Body of pancreas (tissue), 4 donors: Measurements from ENCODE around the gene MRPS7.

Source experiments
- POLR2A ChIP-seq, 3 donors: fragments of 450-650 bp; IDR thresholded peaks; one replicate each; pipeline ENCODE4 v1.6.1; 2016; ENCODE audit warnings: antibody characterized with exemption in 3 of 3, mild to moderate bottlenecking in 2 of 3
- TF ChIP-seq, protein P1 (sequence below), 7 experiments: fragments of 450-650 bp in 4 of 7; fragments of 200-600 bp in 3 of 7; sonication (generic) in 3 of 7; IDR thresholded peaks; one replicate each; pipeline ENCODE4 v1.5.1; 2016 to 2019; ENCODE audit warnings: antibody characterized with exemption in 7 of 7

DNA sequence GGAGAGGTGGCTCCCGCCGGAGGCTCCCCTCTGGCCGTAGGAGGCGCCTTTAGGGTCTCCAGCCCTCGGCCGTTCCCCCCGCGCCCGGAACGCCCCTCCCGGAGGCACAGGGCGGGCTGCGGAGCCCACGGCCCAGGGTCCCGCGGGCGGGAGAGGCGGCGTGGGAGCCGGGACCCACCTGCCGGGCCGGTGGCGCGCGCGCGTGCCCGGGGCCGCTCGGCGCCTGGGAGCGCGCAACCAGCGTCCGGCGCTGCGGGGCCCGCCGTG, 9.2 kb downstream of the MRPS7 start, which contains the start of gene MIF4GD:
- TF ChIP-seq, protein P1, sequence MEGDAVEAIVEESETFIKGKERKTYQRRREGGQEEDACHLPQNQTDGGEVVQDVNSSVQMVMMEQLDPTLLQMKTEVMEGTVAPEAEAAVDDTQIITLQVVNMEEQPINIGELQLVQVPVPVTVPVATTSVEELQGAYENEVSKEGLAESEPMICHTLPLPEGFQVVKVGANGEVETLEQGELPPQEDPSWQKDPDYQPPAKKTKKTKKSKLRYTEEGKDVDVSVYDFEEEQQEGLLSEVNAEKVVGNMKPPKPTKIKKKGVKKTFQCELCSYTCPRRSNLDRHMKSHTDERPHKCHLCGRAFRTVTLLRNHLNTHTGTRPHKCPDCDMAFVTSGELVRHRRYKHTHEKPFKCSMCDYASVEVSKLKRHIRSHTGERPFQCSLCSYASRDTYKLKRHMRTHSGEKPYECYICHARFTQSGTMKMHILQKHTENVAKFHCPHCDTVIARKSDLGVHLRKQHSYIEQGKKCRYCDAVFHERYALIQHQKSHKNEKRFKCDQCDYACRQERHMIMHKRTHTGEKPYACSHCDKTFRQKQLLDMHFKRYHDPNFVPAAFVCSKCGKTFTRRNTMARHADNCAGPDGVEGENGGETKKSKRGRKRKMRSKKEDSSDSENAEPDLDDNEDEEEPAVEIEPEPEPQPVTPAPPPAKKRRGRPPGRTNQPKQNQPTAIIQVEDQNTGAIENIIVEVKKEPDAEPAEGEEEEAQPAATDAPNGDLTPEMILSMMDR (IDR thresholded peaks at IDR 0.05) = no peak
- TF ChIP-seq POLR2A (IDR thresholded peaks at IDR 0.05) = peak in 1 of 3 donors; percentile 30
